ENCODE measurements around the gene NLRX1.
"Not testable (repeated sequence)": the region's sequence is repeated elsewhere in the genome, so short reads cannot be mapped to it uniquely, and the experiment has no call there.

DNA sequence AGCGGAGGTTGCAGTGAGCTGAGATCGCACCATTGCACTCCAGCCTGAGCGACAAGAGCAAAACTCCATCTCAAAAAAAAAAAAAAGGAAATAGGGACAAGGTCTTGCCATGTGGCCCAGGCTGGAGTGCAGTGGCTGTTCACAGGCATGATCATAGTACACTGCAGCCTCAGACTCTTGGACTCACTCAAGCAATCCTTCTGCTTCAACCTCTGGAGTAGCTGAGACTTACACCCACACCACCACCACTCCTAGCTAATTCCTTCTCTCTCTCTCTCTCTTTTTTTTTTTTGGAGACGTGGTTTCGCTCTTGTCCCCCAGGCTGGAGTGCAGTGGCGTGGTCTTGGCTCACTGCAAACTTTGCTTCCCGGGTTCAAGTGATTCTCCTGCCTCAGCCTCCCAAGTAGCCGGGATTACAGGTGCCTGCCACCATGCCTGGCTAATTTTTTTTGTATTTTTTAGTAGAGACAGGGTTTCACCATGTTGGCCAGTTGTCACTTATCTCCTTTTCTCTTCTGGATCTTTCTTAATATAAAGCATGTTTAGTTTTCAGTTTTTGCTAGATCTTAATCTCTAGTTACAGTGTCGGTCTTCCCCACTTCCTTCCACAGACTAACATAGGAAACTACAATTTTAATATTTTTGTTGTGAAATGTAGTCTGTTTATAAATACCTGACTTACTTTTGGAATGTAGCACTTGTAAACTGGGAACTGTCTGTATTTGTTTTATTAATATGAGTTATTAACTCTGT is 60.2 kb downstream of the NLRX1 start:
- TF ChIP-seq CTCF, EP300, POLR2A (IDR thresholded peaks at IDR 0.05): not testable (repeated sequence)
